Measurements from ENCODE around the gene CERS4.
"Not testable (repeated sequence)": the region's sequence is repeated elsewhere in the genome, so short reads cannot be mapped to it uniquely, and the experiment has no call there.

Gene CERS4

DNA sequence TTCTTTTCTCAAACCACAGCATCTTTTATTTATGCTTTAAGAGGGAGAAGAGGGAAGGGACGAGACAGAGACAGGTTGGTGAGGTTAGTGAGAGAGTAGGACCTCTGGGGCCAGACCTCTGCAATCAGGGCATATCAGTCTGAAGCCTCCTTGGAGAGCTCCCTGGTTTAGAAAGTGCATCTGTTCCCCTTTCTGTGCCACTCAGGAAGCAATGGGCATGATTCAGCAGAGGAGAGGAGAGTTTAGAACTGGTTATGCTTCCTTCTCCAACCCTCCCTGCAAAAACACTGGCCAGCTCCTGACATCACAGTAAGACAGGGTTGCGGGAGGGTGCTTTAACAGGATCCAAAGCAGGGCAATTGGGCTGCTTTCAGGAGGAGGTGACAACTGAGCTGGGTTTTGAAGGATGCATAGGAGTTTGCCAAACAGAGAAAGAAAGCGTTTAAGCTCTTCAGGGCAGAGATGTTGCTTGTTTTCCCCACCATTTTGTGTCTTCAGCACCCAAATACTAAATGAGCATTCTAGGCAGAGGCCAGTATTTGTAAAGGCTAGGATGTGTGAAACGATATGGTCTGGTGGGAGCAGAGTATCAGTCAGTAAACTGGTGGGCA, 33.1 kb downstream of the CERS4 start:
- no peak for DNase-seq (ENCODE audit: low read depth)

DNA sequence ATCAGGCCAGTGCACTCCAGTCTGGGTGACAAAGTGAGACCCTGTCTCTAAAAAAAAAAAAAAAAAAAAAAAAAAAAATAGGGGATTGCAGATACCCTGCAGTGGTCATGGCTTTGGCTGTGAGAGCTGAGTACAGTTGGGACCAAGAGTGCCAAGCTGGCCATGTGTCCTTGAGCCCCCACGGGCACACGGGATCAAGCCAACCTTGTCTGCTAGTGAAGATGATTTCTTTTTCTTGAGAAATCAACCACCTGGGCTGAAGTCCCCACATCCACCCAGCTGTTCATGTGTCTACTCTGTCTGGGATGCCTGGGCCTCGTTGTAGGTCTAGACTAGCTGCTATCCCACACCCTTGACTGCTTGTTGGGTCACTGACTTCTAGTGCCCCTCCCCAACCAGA, 34.0 kb downstream of the CERS4 start:
- no peak for DNase-seq (ENCODE audit: low read depth)

DNA sequence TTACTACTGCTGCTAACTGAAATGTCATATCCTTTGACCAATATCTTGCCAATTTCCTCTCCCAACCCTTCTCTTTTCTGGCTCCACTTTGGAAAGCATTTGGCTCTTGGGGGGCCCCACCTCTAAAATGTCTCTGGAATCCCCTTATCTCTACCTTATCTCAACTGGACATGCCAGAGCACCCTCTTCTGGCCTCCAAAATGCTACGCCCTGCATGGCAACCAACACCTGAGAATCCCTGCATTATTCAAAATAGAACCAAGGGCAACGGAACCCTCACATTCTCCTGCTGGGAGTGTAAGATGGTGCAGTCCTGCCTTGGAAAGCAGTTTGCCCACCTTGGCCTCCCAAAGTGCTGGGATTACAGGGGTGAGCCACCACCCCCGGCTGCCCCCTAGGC, 35.3 kb downstream of the CERS4 start:
- no peak for DNase-seq (ENCODE audit: low read depth)

DNA sequence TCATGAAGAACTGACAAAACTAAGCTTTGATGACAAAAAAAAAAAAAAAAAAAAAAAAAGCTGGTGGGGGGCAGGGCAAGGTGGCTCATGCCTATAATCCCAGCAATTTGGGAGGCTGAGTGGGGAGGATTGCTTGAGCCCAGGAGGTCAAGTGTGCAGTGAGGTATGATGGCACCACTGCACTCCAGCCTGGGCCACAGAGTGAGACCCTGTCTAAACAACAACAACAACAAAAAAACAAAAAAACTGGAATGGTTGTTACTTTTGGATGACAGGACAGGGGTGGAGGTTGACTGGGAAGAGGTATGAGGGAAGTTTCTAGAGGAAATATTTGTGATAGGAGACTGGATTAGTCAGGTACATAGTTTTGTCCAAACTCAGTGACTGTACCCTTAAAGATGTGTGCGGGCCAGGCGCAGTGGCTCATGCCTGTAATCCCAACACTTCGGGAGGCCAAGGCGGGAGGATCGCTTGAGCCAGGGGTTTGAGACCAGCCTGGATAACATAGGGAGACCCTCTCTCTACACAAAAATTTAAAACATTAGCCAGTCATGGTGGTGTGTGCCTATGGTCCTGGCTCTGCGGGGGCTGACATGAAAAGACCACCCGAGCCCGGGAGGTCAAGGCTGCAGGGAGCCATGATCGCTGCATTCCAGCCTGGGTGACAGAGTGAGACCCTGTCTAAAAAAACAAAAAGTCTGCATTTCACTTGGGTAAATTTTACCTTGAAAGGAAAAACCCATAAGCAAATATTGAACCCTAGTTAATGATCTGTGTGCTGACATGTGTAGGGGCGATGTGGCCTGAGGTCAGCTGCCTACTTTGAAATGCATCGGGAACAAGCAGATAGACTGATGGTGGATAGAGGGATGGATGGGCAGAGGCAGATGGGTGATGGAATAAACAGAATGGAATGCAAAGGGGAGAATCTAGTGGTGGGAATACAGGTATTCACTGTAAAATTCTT, 37.0 kb downstream of the CERS4 start:
- no peak for DNase-seq (ENCODE audit: low read depth)

DNA sequence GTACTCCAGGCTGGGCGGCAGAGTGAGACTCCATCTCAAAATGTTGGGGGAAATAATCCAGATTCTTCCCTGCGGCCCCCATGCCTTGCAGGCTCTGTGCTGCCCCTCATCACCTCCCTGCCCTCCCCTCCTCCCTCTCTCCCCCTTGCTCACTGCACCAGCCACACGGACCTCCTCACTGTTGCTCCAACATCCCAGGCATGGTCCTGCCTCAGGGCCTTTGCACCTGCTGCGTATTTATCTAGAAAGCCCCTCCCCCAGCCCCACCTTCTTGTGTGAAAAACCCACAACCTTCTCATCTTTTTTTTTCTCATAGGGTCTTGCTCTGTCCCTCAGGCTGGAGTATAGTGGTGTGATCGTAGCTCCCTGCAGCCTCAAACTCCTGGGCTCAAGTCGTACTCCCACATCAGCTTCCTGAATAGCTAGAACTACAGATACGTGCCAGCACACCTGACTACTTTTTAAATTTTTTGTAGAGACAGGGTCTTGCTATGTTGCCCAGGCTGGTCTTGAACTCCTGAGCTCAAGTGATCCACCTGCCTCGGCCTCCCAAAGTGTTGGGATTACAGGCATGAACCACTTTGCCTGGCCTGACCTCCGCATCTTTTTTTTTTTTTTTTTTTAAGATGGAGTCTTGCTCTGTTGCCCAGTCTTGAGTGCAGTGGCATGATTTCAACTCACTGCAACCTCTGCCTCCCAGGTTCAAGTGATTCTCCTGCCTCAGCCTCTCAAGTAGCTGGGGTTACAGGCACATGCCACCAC, 38.1 kb downstream of the CERS4 start:
- DNase-seq (ENCODE audit: low read depth): not testable (repeated sequence)

DNA sequence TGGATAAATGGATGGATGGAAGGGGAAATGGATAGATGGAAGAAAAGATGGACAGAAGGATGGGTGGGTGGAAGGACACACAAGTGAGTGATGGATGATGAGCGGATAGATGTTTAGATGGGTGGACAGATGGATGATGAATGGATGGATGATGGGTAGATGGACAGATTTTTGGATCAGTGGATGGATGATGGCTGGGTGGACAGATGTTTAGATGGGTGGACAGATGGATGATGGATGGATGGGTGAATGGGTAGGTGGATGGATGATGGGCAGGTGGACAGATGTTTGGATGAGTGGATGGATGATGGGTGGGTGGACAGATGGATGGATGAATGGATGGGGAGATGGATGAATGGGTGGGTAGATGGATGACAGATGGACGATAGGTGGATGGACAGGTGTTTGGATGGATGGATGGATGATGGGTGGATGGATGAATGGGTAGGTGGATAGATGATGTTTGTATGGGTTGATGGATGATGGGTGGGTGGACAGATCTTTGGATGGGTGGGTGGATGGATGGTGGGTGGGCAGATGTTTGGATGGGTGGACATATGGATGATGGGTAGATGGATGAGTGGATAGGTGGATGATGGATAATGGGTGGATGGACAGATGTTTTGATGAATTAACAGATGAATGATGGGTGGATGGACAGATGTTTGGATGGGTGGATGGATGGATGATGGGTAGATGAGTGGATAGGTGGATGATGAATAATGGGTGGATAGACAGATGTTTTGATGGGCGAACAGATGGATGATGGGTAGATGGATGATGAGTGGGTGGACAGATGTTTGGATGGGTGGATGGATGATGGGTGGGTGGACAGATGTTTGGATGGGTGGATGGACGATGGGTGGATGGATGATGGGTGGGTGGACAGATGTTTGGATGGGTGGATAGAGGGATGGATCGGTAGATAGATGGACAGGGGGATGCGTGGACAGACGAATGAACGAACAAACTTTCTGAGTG, 39.5 kb downstream of the CERS4 start:
- no peak for DNase-seq (ENCODE audit: low read depth)

DNA sequence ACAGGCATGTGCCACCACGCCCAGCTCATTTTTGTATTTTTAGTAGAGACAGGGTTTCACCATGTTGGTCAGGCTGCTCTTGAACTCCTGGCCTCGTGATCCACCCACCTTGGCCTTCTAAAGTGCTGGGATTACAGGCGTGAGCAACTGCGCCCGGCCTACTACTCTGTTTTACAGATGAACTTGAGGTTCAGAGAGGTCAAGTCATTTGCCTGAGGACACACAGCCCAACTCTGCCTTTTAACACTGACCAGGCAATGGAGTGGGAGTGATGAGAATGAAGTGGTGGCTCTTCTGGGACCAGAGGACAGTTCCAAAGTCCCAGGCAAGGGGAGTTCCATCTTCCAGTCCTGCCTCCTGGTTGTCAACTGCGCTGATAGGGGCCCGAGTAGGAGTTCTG, 41.4 kb downstream of the CERS4 start:
- no peak for DNase-seq (ENCODE audit: low read depth)

DNA sequence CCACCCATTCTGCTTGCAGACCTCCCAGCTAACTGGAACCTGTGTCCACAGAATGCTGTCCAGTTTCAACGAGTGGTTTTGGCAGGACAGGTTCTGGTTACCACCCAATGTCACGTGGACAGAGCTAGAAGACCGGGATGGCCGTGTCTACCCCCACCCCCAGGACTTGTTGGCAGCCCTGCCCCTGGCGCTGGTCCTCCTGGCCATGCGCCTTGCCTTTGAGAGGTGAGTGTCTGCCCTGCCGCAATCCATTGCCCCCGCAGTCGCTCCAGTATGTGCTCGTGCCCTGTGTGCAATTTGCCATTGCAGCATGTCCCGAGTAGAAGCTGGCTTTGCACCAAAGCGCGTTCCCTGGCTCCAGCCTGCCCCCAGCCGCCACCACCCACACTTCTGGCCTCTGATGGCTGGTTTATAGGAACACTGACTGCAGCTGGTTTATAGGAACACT, 41.9 kb downstream of the CERS4 start:
- no peak for DNase-seq (ENCODE audit: low read depth)

DNA sequence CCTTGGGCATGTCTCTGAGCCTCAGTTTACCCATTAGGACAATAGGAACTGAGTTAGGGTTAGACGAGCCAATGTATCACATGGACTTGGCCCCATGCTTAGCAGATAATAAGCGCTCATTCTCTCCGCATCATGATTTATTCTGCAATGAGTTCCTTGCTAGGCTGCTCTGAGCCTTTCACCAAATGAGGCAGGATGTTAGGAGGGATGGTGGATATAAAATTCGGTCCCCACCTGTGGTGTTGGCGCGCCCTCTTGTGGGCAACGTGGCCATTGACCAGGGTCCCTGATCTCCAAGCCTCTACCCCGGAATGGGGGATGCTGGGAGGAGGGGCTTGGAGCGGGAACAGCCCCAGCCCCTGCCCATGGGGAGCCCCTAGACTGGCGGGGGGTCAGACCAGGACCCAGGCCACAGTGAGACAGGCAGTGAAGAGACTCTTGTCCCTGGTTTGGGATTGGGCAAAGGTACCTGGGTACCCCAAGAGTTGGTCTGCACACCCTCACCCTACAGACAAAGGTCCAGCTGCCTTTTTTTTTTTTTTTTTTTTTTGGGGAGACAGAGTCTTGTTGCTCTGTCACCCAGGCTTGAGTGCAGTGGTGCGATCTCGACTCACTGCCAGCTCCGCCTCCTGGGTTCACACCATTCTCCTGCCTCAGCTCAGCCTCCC, 43.9 kb downstream of the CERS4 start:
- DNase-seq (ENCODE audit: low read depth): peak; percentile 49

DNA sequence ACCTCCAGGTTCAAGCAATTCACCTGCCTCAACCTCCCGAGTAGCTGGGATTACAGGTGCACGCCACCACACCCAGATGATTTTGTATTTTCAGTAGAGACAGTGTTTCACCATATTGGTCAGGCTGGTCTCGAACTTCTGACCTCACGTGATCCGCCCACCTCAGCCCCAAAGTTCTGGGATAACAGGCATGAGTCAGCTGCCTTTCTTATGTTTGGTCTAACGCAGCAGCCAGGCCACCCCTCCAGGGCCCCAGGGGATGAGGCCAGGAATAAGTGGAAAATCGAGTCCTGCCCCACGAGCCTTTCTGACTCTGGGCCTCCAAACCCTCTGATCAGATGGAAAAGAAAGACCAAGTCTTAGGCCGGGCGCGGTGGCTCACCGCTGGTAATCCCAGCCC, 44.5 kb downstream of the CERS4 start:
- no peak for DNase-seq (ENCODE audit: low read depth)

DNA sequence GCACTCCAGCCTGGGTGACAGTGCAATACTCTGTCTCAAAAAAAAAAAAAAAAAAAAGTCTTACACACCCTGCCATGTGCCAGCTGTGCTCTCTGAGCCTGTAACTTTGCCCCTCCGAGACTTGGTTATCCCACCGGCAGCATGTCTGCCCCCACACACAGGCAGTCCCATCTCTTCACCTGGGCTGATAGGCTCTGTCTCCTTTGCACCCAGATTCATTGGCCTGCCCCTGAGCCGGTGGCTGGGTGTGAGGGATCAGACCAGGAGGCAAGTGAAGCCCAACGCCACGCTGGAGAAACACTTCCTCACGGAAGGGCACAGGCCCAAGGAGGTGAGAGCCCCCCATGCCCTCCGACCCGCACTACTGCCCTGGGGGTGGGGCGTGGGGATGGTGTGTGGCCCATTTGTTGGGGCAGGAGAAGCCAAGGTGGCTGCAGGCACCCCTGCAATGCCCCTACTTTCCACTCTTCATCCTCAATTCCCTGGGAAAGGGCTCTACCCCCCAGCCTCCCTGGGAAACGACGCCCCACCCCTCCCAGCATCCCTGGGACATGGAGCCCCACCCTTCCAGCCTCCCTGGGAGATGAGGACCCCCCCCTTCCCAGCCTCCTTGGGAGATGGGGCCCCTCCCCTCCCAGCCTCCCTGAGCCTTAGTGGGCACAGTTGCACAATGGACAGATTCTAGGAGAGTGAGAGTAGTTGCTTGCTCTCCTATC, 45.3 kb downstream of the CERS4 start:
- no peak for DNase-seq (ENCODE audit: low read depth)

DNA sequence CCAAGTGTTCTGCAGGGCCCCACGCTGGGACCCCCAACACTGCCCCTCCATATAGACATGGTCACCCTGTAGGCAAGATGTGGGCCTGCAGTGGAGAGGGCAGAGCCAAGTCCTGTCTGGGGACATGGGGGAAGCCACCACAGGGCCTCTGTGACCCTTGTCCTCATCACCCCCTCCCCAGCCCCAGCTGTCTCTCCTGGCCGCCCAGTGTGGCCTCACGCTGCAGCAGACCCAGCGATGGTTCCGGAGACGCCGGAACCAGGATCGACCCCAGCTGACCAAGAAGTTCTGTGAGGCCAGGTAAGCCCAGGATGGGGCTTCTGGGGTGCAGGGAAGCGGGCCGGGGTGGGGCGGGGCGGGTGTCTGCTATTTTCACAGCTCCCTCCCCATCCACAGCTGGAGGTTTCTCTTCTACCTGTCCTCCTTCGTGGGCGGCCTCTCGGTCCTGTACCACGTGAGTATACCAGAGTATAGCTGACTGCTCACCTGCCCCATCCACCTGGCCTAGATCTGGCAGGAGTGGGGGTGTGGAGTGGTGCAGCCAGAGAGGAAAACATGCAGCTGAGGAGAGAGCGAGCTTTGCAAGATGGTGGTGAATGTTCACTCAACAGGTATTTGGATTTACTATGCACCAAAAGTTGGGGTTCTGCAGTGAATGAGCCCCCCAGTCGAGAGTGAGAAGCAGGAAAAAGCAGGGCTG, 46.4 kb downstream of the CERS4 start:
- no peak for DNase-seq (ENCODE audit: low read depth)

DNA sequence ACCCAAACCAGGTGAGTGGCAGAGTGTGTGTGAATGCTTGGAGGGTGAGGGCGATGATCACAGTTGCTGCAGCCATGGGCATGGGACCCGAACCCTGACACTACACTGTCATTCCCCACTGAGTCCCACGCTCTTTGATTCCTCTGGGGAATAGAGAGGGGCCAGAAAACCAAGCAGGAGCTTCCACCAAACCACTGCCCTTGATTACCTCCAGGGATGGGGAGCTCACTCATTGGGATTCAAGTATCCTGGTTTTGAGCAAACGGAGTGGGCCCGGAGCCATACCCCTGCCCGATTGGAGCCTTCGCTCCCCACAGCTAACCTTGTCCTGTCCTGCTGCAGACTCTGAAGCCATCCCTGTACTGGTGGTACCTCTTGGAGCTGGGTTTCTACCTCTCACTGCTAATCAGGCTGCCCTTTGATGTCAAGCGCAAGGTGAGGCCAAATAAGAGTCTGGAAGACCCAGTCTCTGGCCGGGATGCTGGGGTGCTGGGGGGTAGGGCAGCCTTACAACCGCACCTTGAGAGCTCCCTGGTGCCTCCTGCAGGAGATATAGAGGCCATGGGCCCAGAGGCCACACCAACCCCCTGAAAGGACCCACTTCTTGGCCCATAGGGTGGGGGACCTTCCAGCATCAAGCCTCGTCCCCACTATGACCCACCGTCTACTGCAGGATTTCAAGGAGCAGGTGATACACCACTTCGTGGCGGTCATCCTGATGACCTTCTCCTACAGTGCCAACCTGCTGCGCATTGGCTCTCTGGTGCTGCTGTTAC, 47.3 kb downstream of the CERS4 start:
- DNase-seq (ENCODE audit: low read depth): no peak

DNA sequence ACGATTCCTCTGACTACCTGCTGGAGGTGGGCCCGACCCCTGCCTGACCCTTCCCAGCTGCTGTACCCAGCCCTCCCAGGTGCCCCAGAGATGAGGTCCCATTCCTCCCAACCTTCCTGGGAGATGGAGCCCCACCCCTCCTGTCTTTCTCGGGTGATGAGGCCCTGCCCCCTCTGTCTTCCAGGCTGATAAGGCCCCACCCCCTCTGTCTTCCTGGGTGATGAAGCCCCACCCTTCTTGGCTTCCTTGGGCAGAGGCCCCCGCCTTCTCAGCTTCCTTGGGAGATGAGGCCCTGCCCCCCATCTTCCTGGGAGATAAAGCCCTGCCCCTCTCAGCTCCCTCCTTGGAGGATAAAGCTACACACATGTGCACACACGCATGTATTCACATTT, 47.9 kb downstream of the CERS4 start:
- DNase-seq (ENCODE audit: low read depth): no peak

DNA sequence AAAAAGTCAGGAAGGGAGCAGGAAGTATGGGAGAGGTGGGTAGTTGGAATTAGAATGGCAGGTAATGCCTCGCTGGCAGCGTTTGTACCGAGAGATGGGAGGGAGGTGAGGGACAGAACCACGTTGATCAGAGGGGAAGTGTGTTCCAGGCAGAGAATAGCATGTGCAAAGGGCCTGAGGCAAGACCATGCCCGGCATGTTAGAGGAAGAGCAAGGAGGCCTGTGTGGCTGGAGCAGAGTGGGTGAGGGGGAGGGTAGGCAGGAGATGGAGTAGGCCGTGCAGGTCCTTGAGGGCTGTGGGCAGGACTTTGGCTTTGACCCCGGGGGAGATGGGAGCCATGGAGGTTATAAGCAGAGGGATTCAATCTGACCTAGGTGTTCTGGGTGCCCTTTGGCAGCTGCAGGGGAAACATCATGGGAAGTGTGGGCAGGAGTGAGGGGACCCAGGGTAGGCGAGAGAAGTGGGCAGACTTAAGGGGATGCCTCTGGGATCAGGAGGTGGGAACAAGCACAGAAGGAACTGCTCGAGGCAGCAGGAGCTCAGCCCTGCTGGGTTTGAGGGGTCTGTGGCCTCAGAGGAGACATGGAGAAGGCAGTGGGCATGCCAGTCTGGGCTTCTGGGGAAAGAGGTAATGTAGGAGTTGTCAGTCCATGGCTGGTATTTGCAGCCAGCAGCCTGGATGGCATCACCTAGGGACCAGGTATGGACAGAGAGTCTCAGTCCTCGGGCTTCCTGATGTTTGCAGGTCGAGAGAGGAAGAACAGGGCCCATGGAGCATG, 50.2 kb downstream of the CERS4 start:
- DNase-seq (ENCODE audit: low read depth): no peak

DNA sequence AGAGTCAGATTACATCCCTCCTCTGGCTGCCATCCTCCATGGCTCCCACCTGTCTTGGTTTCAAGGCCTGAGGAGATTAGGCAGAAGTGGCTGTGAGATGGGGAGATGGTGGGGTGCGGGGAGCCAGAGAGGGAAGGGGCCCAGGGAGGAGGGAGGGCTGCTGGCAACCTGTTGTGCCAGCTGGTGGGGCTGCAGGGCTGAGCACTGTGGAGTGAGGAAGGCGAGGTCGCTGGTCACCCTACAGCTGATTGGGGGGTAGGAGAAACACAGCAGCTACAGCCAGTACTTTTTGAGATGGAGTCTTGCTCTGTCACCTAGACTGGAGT, 50.7 kb downstream of the CERS4 start:
- no peak for DNase-seq (ENCODE audit: low read depth)

DNA sequence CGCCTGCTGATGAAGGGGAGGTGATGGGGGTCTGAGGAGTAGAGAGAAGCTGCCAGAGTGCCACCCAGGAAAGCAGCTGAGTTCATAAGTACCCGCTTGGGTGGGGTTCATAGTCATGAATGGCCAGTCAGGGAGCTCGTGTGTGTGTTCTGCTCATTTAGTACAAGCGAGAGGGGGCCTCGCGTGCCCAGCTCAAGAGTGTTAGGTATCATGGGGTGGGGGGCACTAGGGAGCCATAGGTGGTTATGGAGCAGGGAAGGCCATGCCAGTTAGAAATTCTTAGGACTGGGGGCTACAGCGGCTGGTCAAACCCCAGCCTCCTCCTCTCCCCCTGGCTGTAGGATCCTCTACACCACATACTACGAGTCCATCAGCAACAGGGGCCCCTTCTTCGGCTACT, 52.2 kb downstream of the CERS4 start:
- DNase-seq (ENCODE audit: low read depth): no peak

DNA sequence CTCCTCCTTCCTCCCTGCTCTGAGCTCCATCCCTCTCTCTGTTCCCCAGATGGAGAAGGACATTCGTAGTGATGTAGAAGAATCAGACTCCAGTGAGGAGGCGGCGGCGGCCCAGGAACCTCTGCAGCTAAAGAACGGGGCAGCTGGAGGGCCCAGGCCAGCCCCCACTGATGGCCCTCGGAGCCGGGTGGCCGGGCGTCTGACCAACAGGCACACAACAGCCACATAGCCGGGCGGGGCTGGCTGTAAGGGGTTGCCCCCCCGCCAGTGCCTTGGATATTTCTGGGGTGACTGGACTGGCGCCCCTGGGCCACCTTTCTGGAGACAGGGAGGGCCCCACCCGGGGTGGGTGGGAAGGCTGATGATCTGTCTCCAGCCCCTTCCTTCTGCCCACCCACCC, 52.7 kb downstream of the CERS4 start:
- DNase-seq (ENCODE audit: low read depth): no peak

All from fibroblast of the conjunctiva (primary cell).